Cardiac fibroblast (primary cell): ENCODE data around the gene SYNPO2.
A peak's percentile ranks its signal among the peaks of the same experiment; 100 is the strongest.

Experiments used
- DNase-seq, 2 donors: peaks; one replicate each; pipeline versions ENCODE4 v3.0.0 to v3.0.0-alpha.2; 2010; ENCODE audit warnings: low read depth in 2 of 2
- H3K4me3 ChIP-seq, 2 donors: replicated peaks in 1 of 2; 1 replicate in 1 of 2; 2 replicates in 1 of 2; pipeline ENCODE4 v1.5.1; 2011; ENCODE audit warnings: low read depth in 2 of 2, low read length in 2 of 2, mild to moderate bottlenecking in 2 of 2, moderate library complexity in 1 of 2
- TF ChIP-seq, protein P1 (sequence below): IDR thresholded peaks from one replicate; pipeline ENCODE4 v1.5.1; 2011; ENCODE audit warnings: low read depth, mild to moderate bottlenecking, low read length, inconsistent platforms

The SYNPO2 gene

DNA sequence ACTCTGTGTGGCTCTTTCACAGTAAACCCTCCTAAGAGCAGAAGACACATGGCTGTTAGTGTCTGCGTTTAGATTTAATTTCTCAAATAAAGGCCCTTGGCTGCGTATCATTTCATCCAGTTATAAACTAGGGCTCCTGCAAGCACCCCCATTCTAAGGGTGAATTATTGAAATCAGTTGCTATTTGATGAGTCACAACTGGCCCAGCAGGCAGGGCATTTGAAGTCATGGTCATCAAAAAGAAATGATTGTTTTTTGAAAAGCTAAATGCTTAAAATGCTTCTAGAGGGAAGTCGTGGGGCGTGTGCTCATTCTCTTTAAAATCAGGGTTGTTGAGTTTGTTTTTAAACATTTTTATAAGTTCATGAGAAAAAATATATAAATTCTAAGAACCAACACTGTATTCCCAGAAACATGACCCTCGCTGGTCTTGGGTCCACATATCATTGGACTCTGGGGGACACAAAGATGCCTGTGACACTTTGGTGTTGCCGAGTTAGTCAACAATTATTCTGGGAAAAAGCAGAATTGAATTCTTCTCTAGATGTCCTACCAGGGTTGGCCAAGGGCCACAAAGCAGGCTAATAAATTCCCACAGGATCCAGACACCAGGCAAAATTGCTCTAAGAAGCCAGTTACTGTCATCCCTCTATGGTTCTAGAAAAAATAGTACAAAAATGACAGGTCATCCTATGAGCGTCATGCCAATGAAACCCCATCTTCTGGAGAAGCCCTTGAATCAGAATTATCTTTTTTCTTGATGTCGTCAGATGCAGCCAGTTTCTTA, 147.5 kb downstream of the SYNPO2 start:
- TF ChIP-seq, protein P1, sequence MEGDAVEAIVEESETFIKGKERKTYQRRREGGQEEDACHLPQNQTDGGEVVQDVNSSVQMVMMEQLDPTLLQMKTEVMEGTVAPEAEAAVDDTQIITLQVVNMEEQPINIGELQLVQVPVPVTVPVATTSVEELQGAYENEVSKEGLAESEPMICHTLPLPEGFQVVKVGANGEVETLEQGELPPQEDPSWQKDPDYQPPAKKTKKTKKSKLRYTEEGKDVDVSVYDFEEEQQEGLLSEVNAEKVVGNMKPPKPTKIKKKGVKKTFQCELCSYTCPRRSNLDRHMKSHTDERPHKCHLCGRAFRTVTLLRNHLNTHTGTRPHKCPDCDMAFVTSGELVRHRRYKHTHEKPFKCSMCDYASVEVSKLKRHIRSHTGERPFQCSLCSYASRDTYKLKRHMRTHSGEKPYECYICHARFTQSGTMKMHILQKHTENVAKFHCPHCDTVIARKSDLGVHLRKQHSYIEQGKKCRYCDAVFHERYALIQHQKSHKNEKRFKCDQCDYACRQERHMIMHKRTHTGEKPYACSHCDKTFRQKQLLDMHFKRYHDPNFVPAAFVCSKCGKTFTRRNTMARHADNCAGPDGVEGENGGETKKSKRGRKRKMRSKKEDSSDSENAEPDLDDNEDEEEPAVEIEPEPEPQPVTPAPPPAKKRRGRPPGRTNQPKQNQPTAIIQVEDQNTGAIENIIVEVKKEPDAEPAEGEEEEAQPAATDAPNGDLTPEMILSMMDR = no peak
- DNase-seq = peak in 1 of 2 donors; percentile 37
- H3K4me3 ChIP-seq = no peak overlapping the region

DNA sequence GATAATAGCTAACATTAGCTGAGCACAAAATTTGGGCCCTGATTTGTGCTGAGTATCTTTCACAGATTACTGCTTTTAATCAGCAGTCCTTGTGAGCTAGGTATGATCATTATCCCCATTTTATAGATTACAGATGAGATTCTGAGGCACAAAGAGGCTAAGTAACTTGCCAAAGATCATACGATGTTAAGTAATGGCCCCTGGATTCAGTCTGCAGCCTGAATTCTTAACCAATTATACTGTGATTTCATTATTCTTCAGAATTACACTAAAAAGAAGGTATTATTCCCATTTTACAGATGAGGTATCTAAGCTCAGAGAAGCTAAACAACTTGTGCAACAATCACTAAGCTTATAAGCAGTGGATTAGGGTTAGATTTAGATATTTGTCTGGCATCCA, 149.1 kb downstream of the SYNPO2 start:
- DNase-seq = no peak
- TF ChIP-seq, protein P1 = no peak
- H3K4me3 ChIP-seq = no peak overlapping the region

DNA sequence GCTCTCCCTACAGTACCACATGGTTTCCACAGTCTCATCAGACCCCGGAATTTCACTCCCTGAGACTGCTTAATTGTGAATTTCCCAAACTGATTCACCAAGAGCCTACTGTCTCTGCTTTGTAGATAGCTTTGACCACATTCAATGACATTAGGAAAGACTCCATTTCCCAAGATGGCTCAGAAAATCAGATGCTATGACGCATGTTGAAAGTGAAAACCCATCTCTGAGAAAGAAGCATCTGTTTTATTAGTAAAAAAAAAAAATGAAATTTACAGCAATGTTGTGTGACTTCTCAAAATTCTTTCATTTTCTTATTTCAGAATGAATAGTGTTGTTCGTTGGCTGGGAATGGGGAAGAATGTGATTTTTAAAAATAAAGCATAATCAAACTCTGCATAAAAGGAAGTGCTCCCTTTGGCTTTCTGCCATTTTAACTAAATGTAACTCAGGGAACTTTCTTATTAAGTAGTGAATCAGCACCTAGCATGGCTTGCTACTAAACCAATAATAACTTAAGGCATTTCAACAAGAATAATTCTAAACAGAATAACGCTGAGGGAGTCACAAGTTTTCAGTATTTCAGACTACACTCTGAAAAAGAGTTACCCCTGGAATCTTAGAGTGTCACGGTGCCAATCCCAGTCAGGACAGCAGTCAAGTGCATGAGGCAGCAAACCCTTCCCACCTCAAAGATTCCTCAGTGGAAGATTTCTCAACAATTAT, 149.6 kb downstream of the SYNPO2 start:
- TF ChIP-seq, protein P1 = no peak
- no peak overlapping the region for H3K4me3 ChIP-seq
- DNase-seq = peak; percentile 25 to 68

DNA sequence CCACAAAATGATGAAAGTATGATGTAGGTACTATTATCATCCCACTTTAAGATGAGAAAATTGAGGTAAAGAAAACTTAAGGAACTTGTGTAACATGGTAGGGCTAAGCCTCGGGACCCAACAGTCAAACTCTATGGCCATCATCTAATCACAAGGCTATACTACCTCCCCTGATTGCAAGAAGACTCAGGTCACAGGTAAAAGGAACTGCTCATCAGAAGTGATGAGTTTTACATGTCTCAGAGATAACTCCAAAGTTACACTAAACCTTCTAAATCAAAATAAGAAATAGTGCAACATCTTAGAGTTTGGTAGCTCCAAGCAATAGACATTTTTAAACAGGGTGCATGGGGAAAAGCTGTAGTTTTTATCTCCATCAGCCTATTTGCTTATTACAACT, 150.5 kb downstream of the SYNPO2 start:
- no peak overlapping the region for H3K4me3 ChIP-seq
- TF ChIP-seq, protein P1 = no peak
- DNase-seq = no peak

DNA sequence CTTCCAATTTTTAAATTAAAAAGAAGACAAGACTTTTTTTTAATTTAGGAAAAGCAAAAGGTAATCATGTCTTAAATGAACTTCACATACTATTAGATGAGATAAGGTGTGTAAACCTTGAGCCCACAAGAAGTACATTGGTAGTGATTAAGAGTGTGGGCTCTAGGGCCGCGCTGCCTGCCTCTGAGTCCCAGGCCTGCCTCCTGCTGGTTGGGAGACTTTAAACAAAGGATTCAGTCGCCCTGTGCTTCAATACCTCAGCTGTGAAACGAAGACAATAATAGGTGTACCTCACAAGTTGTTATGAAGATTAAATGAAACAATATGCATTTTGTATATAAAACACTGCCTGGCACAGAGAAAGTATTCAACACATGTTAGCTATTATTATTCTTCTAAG, 151.1 kb downstream of the SYNPO2 start:
- DNase-seq = no peak
- TF ChIP-seq, protein P1 = peak; percentile 8
- H3K4me3 ChIP-seq = no peak overlapping the region

DNA sequence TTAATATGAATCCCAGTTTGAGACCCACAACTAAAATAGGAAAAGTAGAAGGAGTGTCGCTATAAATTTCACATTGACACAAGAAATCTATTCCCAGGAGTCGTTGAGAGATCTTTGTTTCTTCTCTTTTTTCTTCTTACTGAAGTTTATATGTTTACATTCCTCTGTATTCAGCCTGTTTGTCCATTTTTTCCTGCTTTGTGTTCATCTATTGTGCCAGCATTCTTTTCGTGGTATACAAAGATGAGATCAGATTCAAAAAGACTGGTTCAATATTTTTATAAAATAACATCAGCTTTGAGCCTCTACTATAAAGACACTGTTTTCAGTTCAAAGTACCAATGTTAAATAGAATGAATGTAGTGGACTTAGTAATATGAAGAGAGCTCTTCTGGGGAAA, 151.6 kb downstream of the SYNPO2 start:
- no peak overlapping the region for H3K4me3 ChIP-seq
- TF ChIP-seq, protein P1 = no peak
- no peak for DNase-seq
